Measurements from ENCODE around the gene SLC38A3. TPM values are rescaled to one million over a fixed set of nuclear protein-coding genes. Genes with fewer than 3 reads are reported as not detected.

The SLC38A3 gene
- polyA plus RNA-seq, 12 donors, result 1.3 to 4.3 (median 3.1) TPM; not detected in 2

GRCh38 chr3:50266017-50266416 lies 60.9 kb downstream of the SLC38A3 start:
- no peak for DNase-seq

GRCh38 chr3:50266836-50267235 lies 61.8 kb downstream of the SLC38A3 start:
- no peak for DNase-seq

- DNase-seq, result no peak
Measured at GRCh38 chr3:50267280-50267913, 62.3 kb downstream of the SLC38A3 start.

GRCh38 chr3:50268276-50268675 lies 63.2 kb downstream of the SLC38A3 start:
- DNase-seq, result no peak

GRCh38 chr3:50268703-50269451 lies 63.8 kb downstream of the SLC38A3 start, which contains the start of gene SEMA3B:
Gene SEMA3B (plus strand): TSS chr3:50269147. CDS start chr3:50269241, 94 bp downstream.
- DNase-seq, result no peak

GRCh38 chr3:50269460-50269859 lies 64.4 kb downstream of the SLC38A3 start:
- no peak for DNase-seq

GRCh38 chr3:50269977-50270413 lies 64.9 kb downstream of the SLC38A3 start:
- no peak for DNase-seq

- no peak for DNase-seq
Measured at GRCh38 chr3:50270422-50271224, 65.6 kb downstream of the SLC38A3 start.

Other genes starting within 250 kb of the SLC38A3 start
- 100 to 1,000 TPM in 11 of 12 donors, not detected in 1; 122 to 278 (median 156) TPM for gene RBM5, start 116.4 kb upstream of the SLC38A3 start, polyA plus RNA-seq (ENCODE audit: insufficient read length in 12 of 12)
- 10 to 100 TPM in 9 of 12 donors, 1 to 10 TPM in 2, not detected in 1; 6.4 to 70.8 (median 14.0) TPM for gene SEMA3F, start 49.9 kb upstream of the SLC38A3 start, polyA plus RNA-seq (ENCODE audit: insufficient read length in 12 of 12)
- gene GNAT1, start 13.7 kb upstream of the SLC38A3 start, polyA plus RNA-seq (ENCODE audit: insufficient read length in 12 of 12), result under 1 TPM in 3 of 12 donors, not detected in 9; 0.08 to 0.23 (median 0.21) TPM
- 100 to 1,000 TPM; 153 to 270 (median 174) TPM for gene GNAI2, start 30.9 kb downstream of the SLC38A3 start, polyA plus RNA-seq (ENCODE audit: insufficient read length in 12 of 12)
- 10 to 100 TPM in 11 of 12 donors, not detected in 1; 30.1 to 92.7 (median 35.2) TPM for gene SEMA3B, start 63.9 kb downstream of the SLC38A3 start, polyA plus RNA-seq (ENCODE audit: insufficient read length in 12 of 12)
- 10 to 100 TPM in 10 of 12 donors, 1 to 10 TPM in 1, not detected in 1; 8.2 to 40.8 (median 26.1) TPM for gene LSMEM2, start 73.8 kb downstream of the SLC38A3 start, polyA plus RNA-seq (ENCODE audit: insufficient read length in 12 of 12)
- gene IFRD2, start 87.2 kb downstream of the SLC38A3 start, polyA plus RNA-seq (ENCODE audit: insufficient read length in 12 of 12), result 10 to 100 TPM in 11 of 12 donors, not detected in 1; 33.8 to 53.7 (median 48.0) TPM
- 1 to 10 TPM in 10 of 12 donors, not detected in 2; 1.2 to 4.4 (median 2.1) TPM for gene HYAL3, start 94.1 kb downstream of the SLC38A3 start, polyA plus RNA-seq (ENCODE audit: insufficient read length in 12 of 12)
- 10 to 100 TPM in 1 of 12 donors, 1 to 10 TPM in 9, not detected in 2; 4.5 to 12.5 (median 6.1) TPM for gene NAA80, start 94.1 kb downstream of the SLC38A3 start, polyA plus RNA-seq (ENCODE audit: insufficient read length in 12 of 12)
- gene HYAL1, start 98.3 kb downstream of the SLC38A3 start, polyA plus RNA-seq (ENCODE audit: insufficient read length in 12 of 12), result 1 to 10 TPM in 8 of 12 donors, under 1 TPM in 2, not detected in 2; 0.95 to 3.3 (median 1.8) TPM
- 10 to 100 TPM in 11 of 12 donors, not detected in 1; 30.9 to 43.9 (median 36.9) TPM for gene HYAL2, start 117.5 kb downstream of the SLC38A3 start, polyA plus RNA-seq (ENCODE audit: insufficient read length in 12 of 12)
- gene TUSC2, start 123.0 kb downstream of the SLC38A3 start, polyA plus RNA-seq (ENCODE audit: insufficient read length in 12 of 12), result 10 to 100 TPM in 11 of 12 donors, not detected in 1; 12.5 to 45.3 (median 15.9) TPM
- gene RASSF1, start 135.6 kb downstream of the SLC38A3 start, polyA plus RNA-seq (ENCODE audit: insufficient read length in 12 of 12), result 10 to 100 TPM in 11 of 12 donors, not detected in 1; 26.1 to 42.4 (median 33.0) TPM
- 1 to 10 TPM in 3 of 12 donors, under 1 TPM in 7, not detected in 2; 0.65 to 1.7 (median 0.83) TPM for gene ZMYND10, start 140.5 kb downstream of the SLC38A3 start, polyA plus RNA-seq (ENCODE audit: insufficient read length in 12 of 12)
- gene NPRL2, start 145.5 kb downstream of the SLC38A3 start, polyA plus RNA-seq (ENCODE audit: insufficient read length in 12 of 12), result 10 to 100 TPM in 10 of 12 donors, 1 to 10 TPM in 1, not detected in 1; 7.5 to 21.8 (median 18.0) TPM
- gene CYB561D2, start 145.6 kb downstream of the SLC38A3 start, polyA plus RNA-seq (ENCODE audit: insufficient read length in 12 of 12), result 1 to 10 TPM in 10 of 12 donors, not detected in 2; 4.3 to 7.8 (median 6.7) TPM
- 10 to 100 TPM in 11 of 12 donors, not detected in 1; 19.5 to 29.1 (median 22.9) TPM for gene TMEM115, start 154.2 kb downstream of the SLC38A3 start, polyA plus RNA-seq (ENCODE audit: insufficient read length in 12 of 12)